Stimulated activated CD4-positive, alpha-beta T cell treated with anti-CD3 and anti-CD28 coated beads, Interleukin-4, amount 100 ng/mL, for 1 hour (primary cell): ENCODE results near the gene GRB10.
"Not testable (repeated sequence)": the region's sequence is repeated elsewhere in the genome, so short reads cannot be mapped to it uniquely, and the experiment has no call there.

ENCODE experiments used
- DNase-seq: peaks from one replicate; pipeline ENCODE4 v3.0.0-alpha.2; 2020

Gene GRB10

GRCh38 chr7:50778189-50778588, 4.5 kb downstream of the GRB10 start:
- no peak for DNase-seq

DNA sequence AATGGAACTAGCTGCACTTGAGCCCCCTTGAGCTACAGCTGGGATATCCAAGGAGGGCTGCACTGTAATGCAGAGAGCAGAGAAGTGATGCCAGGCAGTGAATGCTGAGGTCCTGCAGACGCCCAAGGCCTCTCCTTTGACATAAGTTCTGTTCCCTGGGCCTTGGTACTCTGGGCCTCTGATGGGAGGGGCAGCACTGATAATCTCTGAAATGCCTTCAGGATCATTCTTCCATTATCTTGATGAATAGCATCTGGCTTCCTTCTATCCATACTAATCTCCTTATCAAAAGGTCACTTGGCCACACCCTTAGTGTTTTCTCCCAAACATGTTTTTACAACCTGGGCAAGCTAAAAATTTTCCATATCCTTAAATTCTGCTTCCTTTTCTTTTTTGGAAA, 6.9 kb downstream of the GRB10 start:
- DNase-seq: no peak

DNA sequence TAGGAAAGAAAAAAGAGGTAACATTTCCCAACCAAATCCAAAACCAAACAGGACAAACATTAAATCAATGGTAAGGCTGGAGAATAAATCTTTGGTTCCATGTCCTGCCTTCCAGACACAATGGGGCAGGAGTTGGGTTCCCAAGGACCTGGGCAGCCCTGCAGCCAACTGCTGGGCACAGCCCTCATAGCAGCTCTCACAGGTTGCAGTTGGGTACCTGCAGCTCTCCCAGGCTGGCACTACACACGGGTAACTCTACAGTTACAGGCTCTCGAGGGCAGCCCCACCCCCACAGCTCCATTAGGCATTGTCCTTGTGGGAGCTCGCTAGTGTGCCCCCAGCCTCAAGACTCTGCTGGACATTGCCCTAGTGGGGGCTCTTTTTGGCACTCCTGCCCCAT, 7.5 kb downstream of the GRB10 start:
- DNase-seq: no peak

DNA sequence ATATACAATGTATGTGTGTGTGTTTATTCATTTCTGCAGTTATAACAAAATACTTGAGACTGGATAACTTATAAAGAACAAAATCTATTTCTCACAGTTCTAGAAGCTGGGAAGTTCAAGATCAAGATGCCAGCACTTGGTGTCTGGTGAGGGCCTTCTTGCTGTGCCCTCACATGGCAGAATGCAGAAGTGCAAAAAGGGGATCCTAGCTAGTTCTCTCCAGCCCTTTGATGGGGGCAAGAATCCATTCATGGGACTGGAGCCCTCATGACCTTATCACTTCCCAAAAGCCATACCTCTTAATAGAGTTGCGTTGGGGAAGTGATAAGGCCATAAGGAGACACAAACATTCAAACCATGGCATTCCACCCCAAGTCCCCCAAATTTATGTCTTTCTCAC, 8.4 kb downstream of the GRB10 start:
- no peak for DNase-seq

- not testable (repeated sequence) for DNase-seq
Observed at GRCh38 chr7:50773071-50773470, 9.6 kb downstream of the GRB10 start.

- DNase-seq: no peak
Observed at GRCh38 chr7:50771120-50772002, 11.3 kb downstream of the GRB10 start.

DNA sequence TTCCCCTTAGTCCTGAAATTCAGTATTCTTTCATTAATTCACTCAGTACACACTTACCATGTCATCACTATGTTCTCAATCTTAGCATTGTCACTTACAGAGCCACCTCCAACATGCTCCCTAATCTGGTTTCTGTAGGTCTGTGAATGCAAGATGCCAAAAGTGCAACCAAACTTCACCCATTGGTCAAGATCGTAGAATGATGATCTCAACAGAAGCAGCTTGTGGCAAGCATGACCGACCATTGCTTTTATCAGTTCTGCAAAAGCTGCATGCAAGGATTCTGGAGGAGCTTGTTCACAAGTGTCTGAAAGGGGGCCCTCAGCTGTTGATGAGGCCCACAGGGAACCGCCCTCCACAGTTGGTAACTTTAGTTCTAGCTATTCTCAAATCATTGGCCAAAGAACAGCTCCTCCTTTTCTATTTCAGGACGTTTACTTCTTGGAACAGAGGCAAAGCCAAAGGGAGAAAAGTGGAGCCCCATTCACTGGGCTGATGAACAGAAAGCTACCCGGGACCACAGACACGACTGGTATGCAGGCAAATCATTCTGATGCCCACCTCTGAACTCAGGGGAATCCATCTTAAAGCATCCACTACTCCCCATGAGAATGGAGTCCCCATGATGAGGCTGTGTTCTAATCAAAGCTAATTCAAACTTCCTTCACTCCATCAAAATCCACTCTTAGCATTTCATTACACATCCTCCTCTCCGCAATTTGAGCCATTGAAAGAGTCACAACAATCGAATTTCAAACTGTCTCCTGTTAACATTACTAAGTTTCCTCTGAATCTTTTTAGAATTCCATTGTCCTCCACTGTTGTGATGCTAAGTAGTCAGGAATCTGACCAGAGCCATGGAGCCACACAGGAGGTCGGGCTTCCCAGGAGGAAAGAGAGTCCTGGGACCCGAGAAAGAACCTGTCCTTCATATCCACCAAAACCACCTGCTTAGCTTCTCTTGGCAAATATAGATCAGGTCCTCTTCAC, 13.9 kb downstream of the GRB10 start:
- no peak for DNase-seq

DNA sequence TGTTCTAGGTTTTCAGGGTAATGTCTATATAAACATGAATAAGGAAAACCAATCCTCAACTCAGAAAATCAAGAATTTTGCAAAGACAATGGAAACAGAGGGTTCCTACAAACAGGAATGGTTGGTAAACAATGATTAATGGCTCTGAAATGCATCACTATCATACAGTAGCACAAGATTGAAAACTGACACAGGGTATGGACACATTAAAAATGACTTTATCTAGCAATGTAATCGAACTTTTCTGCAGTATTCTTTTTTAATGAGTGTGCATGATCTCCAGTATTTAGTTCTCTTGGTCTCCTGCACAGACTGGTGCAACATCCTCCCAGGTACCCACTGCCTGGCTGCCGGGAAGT, 15.9 kb downstream of the GRB10 start:
- DNase-seq: no peak

GRCh38 chr7:50766106-50766848, 16.4 kb downstream of the GRB10 start:
- no peak for DNase-seq

DNA sequence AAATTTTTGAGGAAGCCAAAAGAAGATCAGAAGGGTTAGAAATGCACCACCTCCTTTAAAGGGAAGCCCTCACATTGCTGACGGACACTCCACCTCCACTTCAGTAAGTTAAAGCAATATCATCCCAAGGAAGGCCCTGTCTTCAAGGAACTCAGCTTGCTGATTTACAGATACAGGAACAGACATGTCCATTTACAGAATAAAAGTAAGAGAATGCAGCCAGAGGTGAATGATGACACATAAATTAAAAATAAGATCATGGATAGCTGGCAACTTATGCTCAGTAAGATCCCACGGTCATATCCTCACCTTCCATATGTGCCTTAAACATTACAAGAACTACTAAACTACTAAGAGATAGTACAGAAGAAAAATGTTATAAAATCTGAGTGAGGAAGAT, 20.4 kb downstream of the GRB10 start:
- DNase-seq: no peak

GRCh38 chr7:50761713-50762112, 21.0 kb downstream of the GRB10 start:
- DNase-seq: no peak

DNA sequence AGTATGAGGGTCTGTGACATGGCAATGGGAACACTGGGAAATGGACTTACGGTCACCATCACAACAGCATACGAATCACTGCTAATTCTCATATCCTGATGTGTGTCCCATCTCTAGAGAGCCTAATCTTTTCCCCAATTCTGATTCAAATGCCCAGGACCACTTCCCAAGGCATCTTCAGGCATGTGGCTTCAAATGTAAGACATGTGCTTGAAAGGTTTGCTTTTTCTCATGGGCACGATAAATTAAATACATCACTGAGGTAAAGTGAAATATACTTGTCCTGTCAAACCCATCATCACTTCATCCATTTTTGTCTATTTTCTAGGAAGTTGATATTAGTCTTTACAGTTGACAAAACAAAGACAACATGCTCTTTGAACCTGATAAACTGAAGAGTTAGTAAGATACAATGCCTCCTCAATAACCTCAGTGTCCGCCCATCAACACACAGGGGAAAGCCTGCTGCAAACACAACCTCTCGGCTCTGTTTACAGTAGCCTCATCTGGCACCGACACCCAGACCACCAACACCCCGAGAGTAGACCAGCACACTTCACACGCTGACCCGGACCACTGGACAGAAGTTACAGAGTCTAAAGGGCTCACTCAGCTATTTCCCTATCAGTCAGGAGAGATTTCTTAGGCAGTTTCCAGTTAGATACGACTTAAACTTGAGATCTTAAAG, 24.8 kb downstream of the GRB10 start:
- DNase-seq: no peak

- DNase-seq: no peak
Observed at GRCh38 chr7:50756180-50756579, 26.5 kb downstream of the GRB10 start.

GRCh38 chr7:50754684-50755083, 28.0 kb downstream of the GRB10 start:
- no peak for DNase-seq

- no peak for DNase-seq
Observed at GRCh38 chr7:50754241-50754640, 28.5 kb downstream of the GRB10 start.

- DNase-seq: no peak
Observed at GRCh38 chr7:50752422-50752821, 30.3 kb downstream of the GRB10 start.

- no peak for DNase-seq
Observed at GRCh38 chr7:50751146-50751545, 31.6 kb downstream of the GRB10 start.

DNA sequence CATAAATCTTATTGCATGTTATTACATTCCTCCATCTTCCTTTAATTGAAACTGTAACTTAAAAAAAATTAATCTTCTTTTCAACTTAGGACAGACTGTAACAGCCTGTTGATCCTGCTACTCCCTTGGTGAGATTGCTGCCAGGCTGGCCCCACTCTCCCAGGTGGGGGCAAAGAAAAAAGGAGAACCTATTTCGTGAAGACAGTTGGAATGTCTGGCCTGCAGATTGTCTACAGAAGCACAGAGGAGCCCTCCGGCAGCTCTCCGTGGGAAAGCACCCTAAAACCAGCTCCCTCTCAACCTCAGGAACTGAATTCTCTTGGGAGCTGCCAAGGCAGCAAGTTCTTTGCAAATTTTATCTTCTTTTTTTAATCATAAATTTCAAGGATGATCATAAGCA, 32.8 kb downstream of the GRB10 start:
- no peak for DNase-seq

DNA sequence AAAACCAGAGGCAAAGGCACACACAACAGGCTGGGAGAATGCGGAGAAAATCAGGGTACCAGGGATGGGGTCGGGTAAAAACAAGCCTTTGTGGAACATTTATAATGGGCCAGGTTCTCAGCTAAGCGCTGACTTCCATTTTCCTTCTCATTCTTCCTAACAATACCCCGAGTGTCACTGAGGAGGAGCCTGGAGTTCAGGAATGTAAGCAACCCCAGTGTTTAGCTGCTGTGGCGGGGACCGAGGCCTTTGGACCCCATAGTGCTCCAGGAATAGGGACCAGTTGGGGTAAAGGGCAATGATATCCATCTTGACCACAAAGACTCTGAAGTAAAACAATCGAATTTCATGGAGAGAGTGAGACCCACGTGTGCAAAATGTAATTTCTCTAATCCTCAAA, 34.2 kb downstream of the GRB10 start:
- no peak for DNase-seq

GRCh38 chr7:50745835-50746234, 36.9 kb downstream of the GRB10 start:
- DNase-seq: no peak

DNA sequence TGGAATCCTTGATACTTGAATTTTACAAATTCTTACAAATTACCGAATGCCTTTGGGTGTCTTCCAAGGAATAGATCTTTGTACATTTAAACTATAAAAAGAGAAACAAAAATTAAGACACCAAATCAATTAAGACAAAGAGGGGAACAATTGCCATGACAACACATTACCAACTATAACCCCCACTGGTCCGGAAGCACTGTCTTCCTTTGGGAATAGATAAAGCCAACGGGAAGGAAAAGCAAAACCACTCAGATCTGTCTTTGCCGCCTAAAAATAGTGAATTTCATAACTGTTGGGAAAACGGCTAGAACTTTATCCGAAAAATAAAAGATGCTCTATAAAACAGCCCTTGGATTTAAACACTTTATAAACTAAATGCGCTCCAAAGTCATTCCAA, 37.4 kb downstream of the GRB10 start:
- no peak for DNase-seq

DNA sequence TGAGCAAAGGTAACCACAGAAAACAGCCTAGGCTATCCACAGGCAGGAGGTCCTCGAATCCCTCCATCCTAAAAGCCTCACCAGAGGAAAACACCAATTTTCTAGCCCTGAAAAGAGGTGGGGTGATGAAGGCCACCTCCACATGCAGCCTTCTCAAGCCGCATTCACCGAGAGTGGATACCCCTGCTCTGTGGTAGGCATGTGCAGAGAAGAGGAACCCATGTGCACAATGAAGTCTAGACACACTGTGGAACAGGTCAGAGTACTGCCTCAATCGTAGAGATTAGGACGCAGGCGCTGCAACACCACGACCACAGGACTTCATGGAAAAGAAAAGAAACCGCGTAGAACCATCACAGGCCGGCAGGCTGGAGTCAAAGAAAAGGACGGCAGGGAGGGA, 38.8 kb downstream of the GRB10 start:
- no peak for DNase-seq

DNA sequence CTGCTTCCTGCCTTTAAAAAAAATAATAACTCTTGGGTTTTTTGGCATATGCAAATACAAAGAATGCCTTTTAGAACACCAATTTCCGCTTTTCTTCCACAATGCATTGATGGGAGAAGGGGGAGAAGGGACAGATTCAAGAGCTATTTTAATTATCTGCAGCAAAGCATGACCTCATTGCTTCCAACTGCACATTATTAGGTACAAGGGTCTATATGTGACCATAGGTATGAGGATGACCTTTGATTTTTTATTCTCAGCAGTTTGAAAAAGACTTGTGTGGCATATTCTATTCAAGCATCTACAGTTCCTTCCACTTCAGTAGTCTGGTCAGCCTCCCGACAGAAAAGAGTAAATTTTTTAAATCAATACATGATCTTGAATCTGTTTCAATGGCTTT, 39.7 kb downstream of the GRB10 start:
- DNase-seq: no peak
